Measurements from ENCODE around the gene TBR1.

The TBR1 gene

GRCh38 chr2:161430386-161430785 lies 14.3 kb downstream of the TBR1 start:
- no peak for DNase-seq

DNA sequence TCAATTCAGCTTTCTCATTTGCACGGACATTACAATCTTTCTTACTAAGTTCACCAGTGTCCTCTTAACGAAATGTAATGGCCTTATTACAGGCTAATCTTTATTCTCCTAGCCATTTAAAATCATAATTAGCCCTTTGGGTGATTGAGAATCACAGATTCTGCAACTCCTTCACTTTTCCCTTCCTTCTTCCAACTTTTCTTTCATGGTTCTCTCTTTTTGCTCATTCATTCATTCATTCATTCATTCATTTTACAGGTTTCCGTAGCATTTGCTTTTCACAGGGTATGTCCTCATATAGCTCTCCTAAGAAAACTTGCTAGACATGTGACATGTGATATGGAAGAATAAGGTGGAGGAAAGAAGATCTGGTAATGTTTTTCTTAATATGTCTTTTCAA lies 16.0 kb downstream of the TBR1 start:
- no peak for DNase-seq

DNA sequence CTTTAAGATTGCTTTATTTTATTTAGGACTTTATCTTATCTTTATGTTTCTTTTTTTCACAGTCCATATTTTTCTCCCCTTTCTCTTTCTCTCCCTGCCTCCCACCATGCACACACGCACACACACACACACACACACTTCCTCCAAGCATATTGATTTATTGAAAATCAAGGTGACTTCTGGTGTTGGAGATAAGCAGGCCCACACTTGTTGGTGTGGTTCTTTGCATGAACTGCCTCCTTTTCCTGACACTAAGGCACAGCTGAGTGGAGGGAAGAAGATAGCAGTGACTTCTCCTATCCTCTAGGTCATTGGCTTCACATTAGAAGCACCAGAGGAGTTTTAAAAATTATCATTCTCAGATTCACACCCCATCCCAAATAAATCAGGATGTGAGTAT lies 18.0 kb downstream of the TBR1 start:
- no peak for DNase-seq

DNA sequence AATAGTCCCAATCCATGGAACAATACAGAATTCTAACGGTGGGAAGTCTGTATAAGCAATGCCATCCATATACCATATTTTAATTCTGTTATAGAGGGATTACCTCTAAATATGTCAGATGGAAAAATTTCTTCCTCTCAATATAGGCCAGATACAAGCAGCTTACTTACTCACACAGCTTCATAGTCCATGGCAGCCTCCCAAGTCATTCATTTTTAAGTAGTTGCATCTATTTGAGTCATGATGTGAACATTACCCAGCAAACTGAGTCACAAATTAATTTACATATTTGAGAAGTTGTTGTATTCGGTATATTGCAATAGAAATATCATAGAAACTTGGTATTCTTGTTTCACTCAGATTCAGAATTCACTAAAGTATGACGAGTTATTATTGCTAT lies 20.3 kb downstream of the TBR1 start:
- DNase-seq, result no peak

DNA sequence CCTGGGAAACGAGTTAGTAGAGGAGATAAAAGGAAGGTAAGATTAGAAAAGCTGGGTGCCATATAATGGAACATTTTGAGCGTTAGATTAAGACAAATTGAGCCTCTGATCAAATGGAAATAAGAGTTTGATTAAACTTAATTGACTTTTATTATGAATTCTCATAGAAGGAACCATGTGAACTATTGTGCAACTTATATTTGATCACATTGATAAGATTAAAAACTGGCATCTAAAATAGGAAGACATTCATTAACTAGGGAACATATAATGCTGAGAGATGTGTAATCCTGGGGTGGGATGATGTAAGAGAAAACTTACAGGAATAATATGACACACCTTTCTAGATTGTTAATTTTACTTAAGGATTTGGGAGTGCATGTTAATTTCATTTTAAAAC lies 22.5 kb downstream of the TBR1 start:
- DNase-seq, result no peak

- no peak for DNase-seq
Measured at GRCh38 chr2:161445097-161445496, 29.0 kb downstream of the TBR1 start.

- no peak for DNase-seq
Measured at GRCh38 chr2:161448431-161448830, 32.3 kb downstream of the TBR1 start.

DNA sequence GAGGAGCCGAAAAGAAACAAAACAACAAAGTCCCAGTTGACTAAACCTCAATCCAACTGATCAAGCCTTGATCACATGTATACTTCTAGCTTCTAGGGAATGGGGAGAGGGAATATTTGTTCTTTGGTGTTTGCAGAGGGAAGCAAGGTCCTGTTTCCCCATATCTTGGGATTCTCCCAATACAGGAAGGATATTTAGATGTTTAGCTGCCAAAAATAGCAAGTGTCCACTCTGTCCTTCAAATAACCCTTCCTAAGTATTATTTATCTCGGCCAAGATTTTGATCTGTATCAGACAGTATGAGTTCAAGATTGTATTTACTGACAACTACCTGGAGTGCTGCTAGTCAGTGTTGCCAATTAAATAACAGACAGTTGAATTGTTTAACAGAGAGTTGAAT lies 55.5 kb downstream of the TBR1 start:
- no peak for DNase-seq

DNA sequence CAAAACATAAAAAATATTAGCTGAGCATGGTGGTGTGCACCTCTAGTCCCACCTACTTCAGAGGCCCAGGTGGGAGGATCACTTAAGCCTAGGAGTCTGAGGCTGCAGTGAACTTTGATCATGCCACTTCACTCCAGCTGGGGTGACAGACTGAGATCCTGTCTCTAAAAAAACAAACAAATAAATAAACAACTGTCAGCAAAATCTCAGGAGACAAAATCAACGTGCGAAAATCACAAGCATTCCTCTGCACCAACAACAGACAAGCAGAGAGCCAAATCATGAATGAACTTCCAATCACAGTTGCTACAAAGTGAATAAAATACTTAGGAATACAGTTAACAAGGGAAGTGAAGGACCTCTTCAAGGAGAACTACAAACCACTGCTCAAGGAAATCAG lies 58.8 kb downstream of the TBR1 start:
- no peak for DNase-seq
